Gastroesophageal sphincter (tissue), 3 donors: ENCODE data around the gene SLC2A9.

Experiments used
- EP300 ChIP-seq: sonication (generic); formaldehyde crosslinking; IDR thresholded peaks from one replicate; pipeline ENCODE4 v1.6.1; 2017; ENCODE audit warnings: antibody characterized with exemption, mild to moderate bottlenecking
- POLR2A ChIP-seq, 2 donors: fragments of 450-650 bp; IDR thresholded peaks; one replicate each; pipeline ENCODE4 v1.6.1; 2017; ENCODE audit warnings: antibody characterized with exemption in 2 of 2, mild to moderate bottlenecking in 2 of 2, moderate library complexity in 1 of 2
- TF ChIP-seq, protein P1 (sequence below), 4 experiments: fragments of 200-600 bp in 2 of 4; fragments of 450-650 bp in 2 of 4; sonication (generic) in 1 of 4; IDR thresholded peaks; one replicate each; pipeline ENCODE4 v1.5.1; 2017 to 2019; ENCODE audit warnings: antibody characterized with exemption in 4 of 4, mild to moderate bottlenecking in 2 of 4, moderate library complexity in 2 of 4

DNA sequence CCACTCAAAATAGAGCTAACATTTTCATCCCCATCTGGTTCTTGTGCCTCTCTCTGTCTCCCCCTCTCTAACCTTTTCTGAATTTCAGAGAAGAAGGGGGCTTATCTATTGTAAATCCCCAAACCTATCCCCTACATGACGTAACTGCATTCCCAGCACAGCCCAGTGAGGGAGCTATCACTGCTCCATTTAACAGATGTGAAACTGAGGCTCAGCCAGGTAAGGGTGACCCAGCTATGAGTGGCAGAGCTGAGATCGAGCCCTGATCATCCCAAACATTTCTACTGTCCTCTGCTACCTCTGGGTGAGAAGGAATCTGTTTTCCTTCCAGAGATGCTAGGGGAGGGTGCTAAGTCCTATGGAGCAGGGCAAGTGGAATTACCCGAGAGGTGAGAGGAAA is 107.5 kb downstream of the SLC2A9 start:
- no peak for TF ChIP-seq POLR2A (IDR thresholded peaks at IDR 0.05)
- TF ChIP-seq, protein P1, sequence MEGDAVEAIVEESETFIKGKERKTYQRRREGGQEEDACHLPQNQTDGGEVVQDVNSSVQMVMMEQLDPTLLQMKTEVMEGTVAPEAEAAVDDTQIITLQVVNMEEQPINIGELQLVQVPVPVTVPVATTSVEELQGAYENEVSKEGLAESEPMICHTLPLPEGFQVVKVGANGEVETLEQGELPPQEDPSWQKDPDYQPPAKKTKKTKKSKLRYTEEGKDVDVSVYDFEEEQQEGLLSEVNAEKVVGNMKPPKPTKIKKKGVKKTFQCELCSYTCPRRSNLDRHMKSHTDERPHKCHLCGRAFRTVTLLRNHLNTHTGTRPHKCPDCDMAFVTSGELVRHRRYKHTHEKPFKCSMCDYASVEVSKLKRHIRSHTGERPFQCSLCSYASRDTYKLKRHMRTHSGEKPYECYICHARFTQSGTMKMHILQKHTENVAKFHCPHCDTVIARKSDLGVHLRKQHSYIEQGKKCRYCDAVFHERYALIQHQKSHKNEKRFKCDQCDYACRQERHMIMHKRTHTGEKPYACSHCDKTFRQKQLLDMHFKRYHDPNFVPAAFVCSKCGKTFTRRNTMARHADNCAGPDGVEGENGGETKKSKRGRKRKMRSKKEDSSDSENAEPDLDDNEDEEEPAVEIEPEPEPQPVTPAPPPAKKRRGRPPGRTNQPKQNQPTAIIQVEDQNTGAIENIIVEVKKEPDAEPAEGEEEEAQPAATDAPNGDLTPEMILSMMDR (IDR thresholded peaks at IDR 0.05): no peak
- no peak for TF ChIP-seq EP300
